HepG2 (cell line): ENCODE results near the gene CLASP2. TPM values are rescaled to one million over a fixed set of nuclear protein-coding genes. Genes with fewer than 3 reads are reported as not detected.
A peak's percentile ranks its signal among the peaks of the same experiment; 100 is the strongest.

ENCODE experiments used
- DMAP1 ChIP-seq: IDR thresholded peaks from 2 replicates; pipeline ENCODE4 v1.6.1; 2016
- FOXK1 ChIP-seq: sonication (generic); formaldehyde crosslinking; IDR thresholded peaks from 2 replicates; pipeline ENCODE4 v1.4.0; 2020; ENCODE audit warnings: low read depth, missing genetic modification reagents, borderline replicate concordance
- GABPB1 ChIP-seq: IDR thresholded peaks from 2 replicates; pipeline ENCODE4 v1.6.1; 2016; ENCODE audit warnings: mild to moderate bottlenecking, missing genetic modification reagents, moderate library complexity, missing compliant biosample characterization
- HNF4G ChIP-seq, 2 experiments: sonication (generic) in 1 of 2; formaldehyde crosslinking in 1 of 2; IDR thresholded peaks; 2 replicates each; pipeline versions ENCODE4 v1.4.0 to v1.6.1; 2011 to 2020; ENCODE audit warnings: borderline replicate concordance in 2 of 2, low read depth in 2 of 2, mild to moderate bottlenecking in 2 of 2, low read length in 1 of 2, missing genetic modification reagents in 1 of 2, moderate library complexity in 1 of 2
- SETDB1 ChIP-seq: sonication (generic); formaldehyde crosslinking; IDR thresholded peaks from 2 replicates; pipeline ENCODE4 v1.5.1; 2020; ENCODE audit warnings: missing genetic modification reagents, mild to moderate bottlenecking, borderline replicate concordance
- ZMAT3 ChIP-seq: sonication (generic); formaldehyde crosslinking; conservative IDR thresholded peaks from 2 replicates; pipeline ENCODE4 v1.7.0; 2021; ENCODE audit warnings: missing genetic modification reagents
- ZNF280D ChIP-seq: sonication (generic); formaldehyde crosslinking; IDR thresholded peaks from 2 replicates; pipeline ENCODE4 v1.5.1; 2020; ENCODE audit warnings: mild to moderate bottlenecking, missing genetic modification reagents
- ZNF430 ChIP-seq: sonication (generic); formaldehyde crosslinking; IDR thresholded peaks from 2 replicates; pipeline ENCODE4 v1.9.0; 2021; ENCODE audit warnings: mild to moderate bottlenecking, missing genetic modification reagents
- ZNF629 ChIP-seq: sonication (generic); formaldehyde crosslinking; conservative IDR thresholded peaks from 2 replicates; pipeline ENCODE4 v1.5.0; 2020; ENCODE audit warnings: missing genetic modification reagents
- ZNF770 ChIP-seq: sonication (generic); formaldehyde crosslinking; IDR thresholded peaks from 2 replicates; pipeline ENCODE4 v1.5.0; 2020; ENCODE audit warnings: mild to moderate bottlenecking, missing genetic modification reagents
- ZNF83 ChIP-seq: sonication (generic); formaldehyde crosslinking; IDR thresholded peaks from 2 replicates; pipeline ENCODE4 v1.4.0; 2020; ENCODE audit warnings: missing genetic modification reagents, mild to moderate bottlenecking, borderline replicate concordance
- polyA plus RNA-seq, 8 experiments: library from polyadenylated mRNA; depleted of rRNA in 3 of 8; stranded (reverse) in 7 of 8; unstranded in 1 of 8; fragments of >200 nt; fragmentation: Illumina TruSeq in 4 of 8; extraction: Trizol in 4 of 8; gene quantifications; 2 replicates each; pipeline versions ENCODE4 v1.2.1 to v1.2.3, GENCODE V29; 2011 to 2016; ENCODE audit warnings: low read depth in 4 of 8, missing spikeins in 1 of 8, mixed read lengths in 1 of 8; ENCODE audit not compliant: insufficient read depth in 1 of 8
- total RNA-seq, 5 experiments: library from RNA; depleted of rRNA; stranded (reverse); fragments of >200 nt; fragmentation: Illumina TruSeq; extraction: Trizol; gene quantifications; 2 replicates each; pipeline ENCODE4 v1.2.3, GENCODE V29; 2016; ENCODE audit warnings: low read depth in 1 of 5
- TF ChIP-seq, protein P1 (sequence below): sonication (generic); formaldehyde crosslinking; IDR thresholded peaks from 2 replicates; pipeline ENCODE4 v1.4.0; 2020; ENCODE audit warnings: missing genetic modification reagents
- TF ChIP-seq, protein P2 (sequence below): sonication (generic); formaldehyde crosslinking; IDR thresholded peaks from 2 replicates; pipeline ENCODE4 v1.4.0; 2020; ENCODE audit warnings: missing genetic modification reagents
- TF ChIP-seq, protein P3 (sequence below): IDR thresholded peaks from 2 replicates; pipeline ENCODE4 v1.6.1; 2016; ENCODE audit warnings: mild to moderate bottlenecking, missing biosample characterization, missing genetic modification reagents
- TF ChIP-seq, protein P4 (sequence below): sonication (generic); formaldehyde crosslinking; IDR thresholded peaks from 2 replicates; pipeline ENCODE4 v1.8.0; 2023; ENCODE audit warnings: mild to moderate bottlenecking, missing genetic modification reagents

CLASP2 gene
- total and polyA plus RNA-seq, 2 of the 13 experiments (the other 11 are each of a cell fraction or from before 2014, with no cell fraction given): 15.7 to 34.8 TPM

DNA sequence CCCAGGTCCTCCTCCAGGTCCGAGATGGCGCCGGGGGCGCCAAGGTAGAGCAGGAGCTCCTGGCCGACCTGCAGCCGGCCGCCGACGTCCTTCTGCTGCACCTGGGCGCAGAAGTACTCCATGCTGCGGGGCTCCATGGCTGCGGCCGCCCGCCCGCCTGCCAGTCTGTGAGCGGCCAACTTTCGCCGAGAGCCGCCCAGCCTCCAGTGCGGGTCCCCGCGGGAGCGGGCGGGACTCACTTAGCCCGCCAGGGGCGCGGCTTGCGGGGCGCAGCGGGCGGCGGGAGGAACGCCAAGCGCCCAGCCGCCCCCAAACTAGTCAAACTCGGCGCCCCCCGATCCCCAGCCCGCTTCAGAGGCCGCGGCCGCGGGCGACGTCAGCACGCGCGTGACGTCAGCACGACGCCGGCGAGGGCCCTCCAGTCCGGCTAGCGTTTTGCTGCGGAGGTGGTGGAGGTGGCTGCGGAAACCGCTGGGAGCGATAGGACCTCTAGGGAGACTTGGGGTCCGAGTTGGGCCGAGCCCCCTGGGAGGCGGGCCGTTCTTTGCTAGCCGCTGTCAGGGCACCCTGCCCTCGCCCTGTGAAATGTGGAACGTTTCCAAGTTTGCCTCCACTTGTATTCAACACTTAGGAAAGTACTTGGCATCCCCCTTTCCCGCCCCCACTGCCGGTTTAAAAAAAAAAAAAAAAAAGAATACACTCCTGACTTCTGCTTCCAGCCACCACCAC is at the start of gene CLASP2 (continued):
- TF ChIP-seq ZMAT3: peak; percentile 83; the same call in 1 of the 2 replicates
- no peak for TF ChIP-seq HNF4G (IDR thresholded peaks at IDR 0.05; ENCODE audit: borderline replicate concordance, low read depth, low read length)
- 0 out of 2 replicates have a peak, but pooled peaks have one; percentile 15 for TF ChIP-seq HNF4G (CRISPR knock-in tag; IDR thresholded peaks at IDR 0.05; ENCODE audit: borderline replicate concordance, low read depth)
- TF ChIP-seq ZNF83 (CRISPR knock-in tag): no peak
- TF ChIP-seq, protein P1, sequence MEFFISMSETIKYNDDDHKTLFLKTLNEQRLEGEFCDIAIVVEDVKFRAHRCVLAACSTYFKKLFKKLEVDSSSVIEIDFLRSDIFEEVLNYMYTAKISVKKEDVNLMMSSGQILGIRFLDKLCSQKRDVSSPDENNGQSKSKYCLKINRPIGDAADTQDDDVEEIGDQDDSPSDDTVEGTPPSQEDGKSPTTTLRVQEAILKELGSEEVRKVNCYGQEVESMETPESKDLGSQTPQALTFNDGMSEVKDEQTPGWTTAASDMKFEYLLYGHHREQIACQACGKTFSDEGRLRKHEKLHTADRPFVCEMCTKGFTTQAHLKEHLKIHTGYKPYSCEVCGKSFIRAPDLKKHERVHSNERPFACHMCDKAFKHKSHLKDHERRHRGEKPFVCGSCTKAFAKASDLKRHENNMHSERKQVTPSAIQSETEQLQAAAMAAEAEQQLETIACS (CRISPR knock-in tag): no peak
- peak; percentile 13; the same call in 1 of the 2 replicates for TF ChIP-seq ZNF280D (CRISPR knock-in tag)
- peak; percentile 73 for TF ChIP-seq ZNF770 (CRISPR knock-in tag)
- TF ChIP-seq DMAP1 (CRISPR knock-in tag): peak; percentile 17; the same call in 1 of the 2 replicates
- TF ChIP-seq, protein P2, sequence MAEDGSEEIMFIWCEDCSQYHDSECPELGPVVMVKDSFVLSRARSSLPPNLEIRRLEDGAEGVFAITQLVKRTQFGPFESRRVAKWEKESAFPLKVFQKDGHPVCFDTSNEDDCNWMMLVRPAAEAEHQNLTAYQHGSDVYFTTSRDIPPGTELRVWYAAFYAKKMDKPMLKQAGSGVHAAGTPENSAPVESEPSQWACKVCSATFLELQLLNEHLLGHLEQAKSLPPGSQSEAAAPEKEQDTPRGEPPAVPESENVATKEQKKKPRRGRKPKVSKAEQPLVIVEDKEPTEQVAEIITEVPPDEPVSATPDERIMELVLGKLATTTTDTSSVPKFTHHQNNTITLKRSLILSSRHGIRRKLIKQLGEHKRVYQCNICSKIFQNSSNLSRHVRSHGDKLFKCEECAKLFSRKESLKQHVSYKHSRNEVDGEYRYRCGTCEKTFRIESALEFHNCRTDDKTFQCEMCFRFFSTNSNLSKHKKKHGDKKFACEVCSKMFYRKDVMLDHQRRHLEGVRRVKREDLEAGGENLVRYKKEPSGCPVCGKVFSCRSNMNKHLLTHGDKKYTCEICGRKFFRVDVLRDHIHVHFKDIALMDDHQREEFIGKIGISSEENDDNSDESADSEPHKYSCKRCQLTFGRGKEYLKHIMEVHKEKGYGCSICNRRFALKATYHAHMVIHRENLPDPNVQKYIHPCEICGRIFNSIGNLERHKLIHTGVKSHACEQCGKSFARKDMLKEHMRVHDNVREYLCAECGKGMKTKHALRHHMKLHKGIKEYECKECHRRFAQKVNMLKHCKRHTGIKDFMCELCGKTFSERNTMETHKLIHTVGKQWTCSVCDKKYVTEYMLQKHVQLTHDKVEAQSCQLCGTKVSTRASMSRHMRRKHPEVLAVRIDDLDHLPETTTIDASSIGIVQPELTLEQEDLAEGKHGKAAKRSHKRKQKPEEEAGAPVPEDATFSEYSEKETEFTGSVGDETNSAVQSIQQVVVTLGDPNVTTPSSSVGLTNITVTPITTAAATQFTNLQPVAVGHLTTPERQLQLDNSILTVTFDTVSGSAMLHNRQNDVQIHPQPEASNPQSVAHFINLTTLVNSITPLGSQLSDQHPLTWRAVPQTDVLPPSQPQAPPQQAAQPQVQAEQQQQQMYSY (CRISPR knock-in tag): peak; percentile 8; the same call in 1 of the 2 replicates
- TF ChIP-seq SETDB1 (CRISPR knock-in tag): no peak
- TF ChIP-seq ZNF430 (CRISPR knock-in tag): peak; percentile 68; the same call in 1 of the 2 replicates
- TF ChIP-seq ZNF629 (CRISPR knock-in tag): no peak
- TF ChIP-seq, protein P3, sequence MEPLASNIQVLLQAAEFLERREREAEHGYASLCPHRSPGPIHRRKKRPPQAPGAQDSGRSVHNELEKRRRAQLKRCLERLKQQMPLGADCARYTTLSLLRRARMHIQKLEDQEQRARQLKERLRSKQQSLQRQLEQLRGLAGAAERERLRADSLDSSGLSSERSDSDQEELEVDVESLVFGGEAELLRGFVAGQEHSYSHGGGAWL (CRISPR knock-in tag): peak; percentile 88
- TF ChIP-seq GABPB1 (CRISPR knock-in tag): peak; percentile 70
- TF ChIP-seq FOXK1 (CRISPR knock-in tag): no peak
- TF ChIP-seq, protein P4, sequence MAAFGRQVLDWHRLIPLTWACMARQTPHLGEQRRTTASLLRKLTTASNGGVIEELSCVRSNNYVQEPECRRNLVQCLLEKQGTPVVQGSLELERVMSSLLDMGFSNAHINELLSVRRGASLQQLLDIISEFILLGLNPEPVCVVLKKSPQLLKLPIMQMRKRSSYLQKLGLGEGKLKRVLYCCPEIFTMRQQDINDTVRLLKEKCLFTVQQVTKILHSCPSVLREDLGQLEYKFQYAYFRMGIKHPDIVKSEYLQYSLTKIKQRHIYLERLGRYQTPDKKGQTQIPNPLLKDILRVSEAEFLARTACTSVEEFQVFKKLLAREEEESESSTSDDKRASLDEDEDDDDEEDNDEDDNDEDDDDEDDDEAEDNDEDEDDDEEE (CRISPR knock-in tag): peak; percentile 77; the same call in 1 of the 2 replicates
